ENCODE measurements around the gene SLCO1A2. TPM values are rescaled to one million over a fixed set of nuclear protein-coding genes. Genes with fewer than 3 reads are reported as not detected.

SLCO1A2 gene
- total and polyA plus RNA-seq, 2 donors = 0.07 to 0.33 TPM

Other genes starting within 250 kb of the SLCO1A2 start
- not detected for gene SLCO1B1, start 203.7 kb downstream of the SLCO1A2 start, total RNA-seq
- gene SLCO1B1, start 203.7 kb downstream of the SLCO1A2 start, polyA plus RNA-seq = not detected
- gene IAPP, start 38.0 kb upstream of the SLCO1A2 start, total RNA-seq = 0.14 TPM
- gene IAPP, start 38.0 kb upstream of the SLCO1A2 start, polyA plus RNA-seq = 0.16 TPM
- gene PYROXD1, start 102.7 kb upstream of the SLCO1A2 start, total RNA-seq = 8.8 TPM
- gene PYROXD1, start 102.7 kb upstream of the SLCO1A2 start, polyA plus RNA-seq = 21.7 TPM
- gene RECQL, start 166.7 kb upstream of the SLCO1A2 start, total RNA-seq = 63.9 TPM
- 31.1 TPM for gene RECQL, start 166.7 kb upstream of the SLCO1A2 start, polyA plus RNA-seq
- 24.0 TPM for gene GOLT1B, start 166.9 kb upstream of the SLCO1A2 start, total RNA-seq
- gene GOLT1B, start 166.9 kb upstream of the SLCO1A2 start, polyA plus RNA-seq = 25.0 TPM
- gene SPX, start 191.4 kb upstream of the SLCO1A2 start, total RNA-seq = 10.7 TPM
- gene SPX, start 191.4 kb upstream of the SLCO1A2 start, polyA plus RNA-seq = 4.1 TPM